Pericardium fibroblast (primary cell): ENCODE data around the gene GPR87. TPM values are rescaled to one million over a fixed set of nuclear protein-coding genes. Genes with fewer than 3 reads are reported as not detected.

Source experiments
- total RNA-seq: library from RNA; depleted of rRNA; stranded (reverse); fragments of >200 nt; gene quantifications from 2 replicates; pipeline ENCODE4 v1.2.3, GENCODE V29; 2015

The GPR87 gene, protein sequence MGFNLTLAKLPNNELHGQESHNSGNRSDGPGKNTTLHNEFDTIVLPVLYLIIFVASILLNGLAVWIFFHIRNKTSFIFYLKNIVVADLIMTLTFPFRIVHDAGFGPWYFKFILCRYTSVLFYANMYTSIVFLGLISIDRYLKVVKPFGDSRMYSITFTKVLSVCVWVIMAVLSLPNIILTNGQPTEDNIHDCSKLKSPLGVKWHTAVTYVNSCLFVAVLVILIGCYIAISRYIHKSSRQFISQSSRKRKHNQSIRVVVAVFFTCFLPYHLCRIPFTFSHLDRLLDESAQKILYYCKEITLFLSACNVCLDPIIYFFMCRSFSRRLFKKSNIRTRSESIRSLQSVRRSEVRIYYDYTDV
- total RNA-seq: not detected in 2 replicates

GRCh38 chr3:151316267-151316991 lies at the start of gene GPR87:
Gene GPR87, minus strand, starts transcription at chr3:151316820. Its CDS starts 16,720 bp downstream, at chr3:151300100.

GRCh38 chr3:151329363-151329762 lies 12.7 kb upstream of the GPR87 start, which contains the start of gene P2RY13:
Gene P2RY13, minus strand, starts transcription at chr3:151329549. Its CDS starts 21 bp downstream, at chr3:151329528.

GRCh38 chr3:151278230-151278629 lies 38.4 kb downstream of the GPR87 start, which contains the start of gene P2RY14:
Gene P2RY14, minus strand, starts transcription at chr3:151278542. Its CDS starts 64,226 bp downstream, at chr3:151214316.

Other genes starting within 250 kb of the GPR87 start
- gene MED12L, start 231.2 kb downstream of the GPR87 start, total RNA-seq: 0.12 and 0.26 TPM in 2 replicates
- gene GPR171, start 113.6 kb downstream of the GPR87 start, total RNA-seq: not detected in 2 replicates
- not detected in 2 replicates for gene P2RY14, start 38.3 kb downstream of the GPR87 start, total RNA-seq
- gene P2RY13, start 12.7 kb upstream of the GPR87 start, total RNA-seq: not detected in 2 replicates
- gene P2RY12, start 67.9 kb upstream of the GPR87 start, total RNA-seq: 0.26 and 1.1 TPM in 2 replicates
- gene IGSF10, start 144.2 kb upstream of the GPR87 start, total RNA-seq: 7.3 and 16.9 TPM in 2 replicates